Inferior parietal cortex (tissue), 1 donor: ENCODE measurements around the gene CTBP2.
"Not testable (repeated sequence)": the region's sequence is repeated elsewhere in the genome, so short reads cannot be mapped to it uniquely, and the experiment has no call there.

Experiments
- DNase-seq: peaks from one replicate; pipeline ENCODE4 v3.0.0-alpha.2; 2016; ENCODE audit errors: extremely low spot score

Gene CTBP2

GRCh38 chr10:125158601-125159485 lies 1.5 kb downstream of the CTBP2 start:
- peak; percentile 55 for DNase-seq

GRCh38 chr10:125158275-125158600 lies 2.1 kb downstream of the CTBP2 start:
- peak; percentile 22 for DNase-seq

GRCh38 chr10:125157505-125157904 lies 2.9 kb downstream of the CTBP2 start:
- peak; percentile 24 for DNase-seq

- DNase-seq = no peak
These were observed 3.5 kb downstream of the CTBP2 start for GRCh38 chr10:125156739-125157480.

GRCh38 chr10:125156196-125156595 lies 4.2 kb downstream of the CTBP2 start:
- DNase-seq = peak; percentile 15

DNA sequence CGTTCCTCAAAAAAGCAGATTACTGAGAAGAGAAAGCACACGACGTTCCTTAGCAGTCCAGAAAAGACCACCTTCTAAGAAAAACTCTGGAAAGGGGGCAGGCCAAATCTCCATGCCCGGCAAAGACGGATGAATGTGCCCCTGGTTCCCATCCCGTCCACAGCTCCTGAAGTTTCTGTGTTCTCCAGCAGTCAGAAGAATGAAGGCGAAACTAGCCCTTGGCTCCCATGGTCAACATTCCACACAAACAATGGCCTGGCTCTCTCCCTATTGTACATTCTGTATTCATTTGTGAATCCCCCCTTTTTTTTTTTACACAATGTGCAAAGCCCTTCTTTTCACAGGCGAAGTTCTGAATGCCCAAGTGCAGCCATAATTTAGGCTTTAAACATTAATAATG lies 5.3 kb downstream of the CTBP2 start:
- peak; percentile 59 for DNase-seq

DNA sequence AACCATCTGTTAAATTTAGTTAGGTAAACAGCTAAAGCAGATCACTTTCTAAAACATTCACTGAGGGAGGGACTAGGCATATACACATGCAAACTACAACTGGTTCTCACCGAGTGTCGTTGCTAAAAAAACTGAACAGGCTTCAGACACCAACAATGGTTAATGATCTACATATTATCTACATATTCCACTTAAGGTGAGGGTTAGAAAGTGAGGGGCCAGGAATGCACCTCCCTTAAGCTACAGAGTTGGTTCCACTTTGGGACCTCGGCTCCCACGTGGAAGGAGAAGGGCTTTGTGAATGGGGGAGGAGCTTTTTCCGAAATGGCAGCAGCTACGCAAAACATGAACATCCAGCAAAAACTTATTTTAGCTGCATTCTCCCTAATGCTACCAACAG lies 5.8 kb downstream of the CTBP2 start:
- no peak for DNase-seq

DNA sequence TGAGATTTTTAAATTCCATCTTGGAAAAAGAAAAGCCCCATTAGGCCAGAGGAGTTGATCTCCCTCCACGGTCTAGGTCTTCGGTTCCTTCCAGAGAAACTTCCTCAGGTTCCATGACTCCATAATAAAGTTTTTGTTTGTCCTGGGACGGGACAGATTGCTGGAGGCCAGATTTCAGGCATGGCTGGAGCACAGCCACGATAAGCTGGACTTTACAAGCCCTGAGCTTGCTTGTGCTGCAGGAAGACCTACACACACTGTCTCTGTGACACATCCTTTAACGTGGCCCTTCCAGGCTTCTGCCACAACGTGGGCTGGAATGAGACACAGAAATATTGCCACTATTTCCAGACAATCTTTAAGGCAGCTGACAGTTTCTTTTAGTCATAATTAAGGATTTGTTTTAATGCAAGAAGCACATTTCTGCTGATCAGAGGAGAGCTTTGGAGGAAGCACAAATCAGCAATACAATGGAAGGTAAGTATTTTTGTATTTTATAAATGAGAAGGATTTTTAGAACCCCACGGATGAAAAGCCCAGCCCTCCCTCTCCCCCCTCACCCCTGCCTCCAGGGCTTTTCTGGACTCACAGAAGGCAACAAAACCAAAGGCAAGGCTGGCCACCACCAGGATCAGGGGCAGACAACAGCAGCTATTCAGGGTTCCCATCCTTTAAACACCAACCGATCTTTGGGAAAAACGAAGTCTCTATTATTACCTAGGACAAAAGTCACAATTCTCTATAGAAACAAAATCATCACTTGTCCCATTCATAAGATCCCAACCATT lies 6.5 kb downstream of the CTBP2 start:
- DNase-seq = peak; percentile 17

GRCh38 chr10:125152450-125153368 lies 7.7 kb downstream of the CTBP2 start:
- peak; percentile 59 for DNase-seq

DNA sequence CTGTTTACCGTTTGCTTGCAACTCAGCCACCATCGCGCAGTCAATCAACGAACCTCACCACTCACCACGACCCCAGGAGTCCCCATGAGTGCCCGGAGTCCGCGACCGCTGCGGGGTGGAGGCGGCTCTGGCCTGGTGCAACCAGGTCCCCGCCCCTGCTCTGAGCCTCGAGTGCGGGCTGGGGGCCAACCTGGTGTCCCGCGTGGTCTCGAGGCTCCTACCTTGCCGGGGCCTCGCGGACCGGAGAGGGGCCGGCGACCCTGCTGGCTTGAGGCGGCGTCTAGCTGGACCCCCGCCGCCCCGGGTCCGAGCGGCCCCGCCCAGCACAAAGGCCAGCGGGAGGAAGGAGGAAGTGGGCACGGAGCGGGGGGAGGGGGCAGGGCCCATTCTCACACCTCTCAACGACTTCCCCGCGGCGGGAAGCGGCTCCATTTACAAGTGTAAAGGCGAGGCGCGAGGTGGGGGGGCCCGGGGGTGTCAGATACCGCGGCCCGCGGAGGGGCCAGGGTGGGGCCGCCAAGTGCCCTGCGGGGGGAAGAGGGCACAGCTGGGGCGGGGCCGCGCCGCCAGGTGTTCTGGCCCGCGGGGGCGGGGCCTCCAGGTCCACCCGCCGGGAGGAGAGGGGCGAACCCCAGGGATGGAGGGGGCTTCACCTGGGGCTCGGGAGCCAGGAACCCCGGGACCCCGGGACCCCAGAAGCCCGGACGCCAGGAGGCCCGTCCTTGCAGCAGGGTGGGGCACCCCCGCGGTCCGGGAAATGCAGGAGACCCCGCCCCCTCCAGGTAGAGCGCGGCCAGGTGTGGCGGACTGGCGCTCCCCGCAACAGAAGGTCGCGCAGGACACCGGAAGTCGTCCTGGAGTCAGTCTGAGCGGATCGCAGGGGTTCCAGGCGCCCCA lies 8.6 kb downstream of the CTBP2 start:
- no peak for DNase-seq

GRCh38 chr10:125151170-125151552 lies 9.2 kb downstream of the CTBP2 start:
- DNase-seq = no peak

- not testable (repeated sequence) for DNase-seq
These were observed 9.8 kb downstream of the CTBP2 start for GRCh38 chr10:125150376-125151083.

DNA sequence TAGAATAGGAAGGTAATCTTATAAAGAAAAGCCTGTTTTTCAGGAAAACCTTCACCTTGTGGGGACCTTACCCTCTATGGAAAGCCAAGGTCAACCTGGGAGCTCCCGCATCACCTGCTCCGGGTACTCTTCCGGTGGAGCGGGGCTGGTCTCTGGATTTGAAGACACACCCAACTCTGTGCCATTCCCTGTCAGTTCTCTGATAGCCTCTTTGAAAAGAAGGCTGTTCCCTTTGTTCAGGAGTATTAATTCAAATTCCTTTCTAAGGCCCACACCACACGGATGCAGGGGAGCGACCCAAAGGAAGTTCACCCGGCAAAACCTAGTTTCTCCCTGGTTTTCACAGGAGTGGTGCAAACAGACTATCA lies 10.7 kb downstream of the CTBP2 start:
- DNase-seq = no peak

- no peak for DNase-seq
These were observed 11.2 kb downstream of the CTBP2 start for GRCh38 chr10:125149036-125149679.

- DNase-seq = no peak
These were observed 11.8 kb downstream of the CTBP2 start for GRCh38 chr10:125148528-125148927.

DNA sequence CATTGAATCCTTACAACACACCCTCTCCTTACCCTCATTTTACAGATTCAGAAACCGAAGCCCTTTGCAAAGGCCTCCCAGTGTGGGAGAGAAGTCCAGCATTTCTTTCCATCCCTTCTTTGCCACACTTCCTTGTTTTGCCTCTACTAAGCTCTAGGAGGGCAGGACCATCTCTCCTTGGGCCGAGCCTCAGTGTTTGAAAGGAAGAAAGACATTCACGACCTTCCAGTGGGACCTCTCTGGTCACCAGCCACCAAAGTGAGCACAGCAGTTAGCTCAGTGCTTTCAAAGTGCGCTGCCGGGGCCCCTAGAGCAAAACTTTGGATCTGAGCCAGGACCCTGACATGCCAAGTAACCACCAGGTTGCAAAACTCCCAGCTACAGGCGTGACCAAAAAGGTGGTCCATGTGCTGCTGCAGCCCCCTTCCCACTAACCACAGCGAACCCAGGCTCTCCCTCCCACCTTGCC lies 12.4 kb downstream of the CTBP2 start:
- DNase-seq = no peak

- no peak for DNase-seq
These were observed 13.4 kb downstream of the CTBP2 start for GRCh38 chr10:125146791-125147579.

GRCh38 chr10:125145636-125146035 lies 14.7 kb downstream of the CTBP2 start:
- no peak for DNase-seq
